HepG2 (cell line): Measurements from ENCODE around the gene NR2F6. TPM values are rescaled to one million over a fixed set of nuclear protein-coding genes. Genes with fewer than 3 reads are reported as not detected.

Experiments used
- BORCS8-MEF2B ChIP-seq: sonication (generic); formaldehyde crosslinking; IDR thresholded peaks from 2 replicates; pipeline ENCODE4 v1.8.0; 2022; ENCODE audit warnings: mild to moderate bottlenecking, missing genetic modification reagents
- CCDC6 ChIP-seq: sonication (generic); formaldehyde crosslinking; IDR thresholded peaks from 2 replicates; pipeline ENCODE4 v1.8.1; 2022; ENCODE audit warnings: mild to moderate bottlenecking, missing genetic modification reagents, moderate library complexity
- CTCF ChIP-seq: sonication (generic); formaldehyde crosslinking; IDR thresholded peaks from 2 replicates; pipeline ENCODE4 v1.5.0; 2020; ENCODE audit warnings: mild to moderate bottlenecking, missing genetic modification reagents, moderate library complexity
- EEA1 ChIP-seq: sonication (generic); formaldehyde crosslinking; IDR thresholded peaks from 2 replicates; pipeline ENCODE4 v1.5.1; 2020; ENCODE audit warnings: mild to moderate bottlenecking, missing genetic modification reagents, borderline replicate concordance
- HINFP ChIP-seq: sonication (generic); formaldehyde crosslinking; IDR thresholded peaks from 2 replicates; pipeline ENCODE4 v1.4.0; 2020; ENCODE audit warnings: low read depth, mild to moderate bottlenecking, missing genetic modification reagents
- HNF1B ChIP-seq: sonication (generic); formaldehyde crosslinking; IDR thresholded peaks from 2 replicates; pipeline ENCODE4 v1.5.1; 2020; ENCODE audit warnings: mild to moderate bottlenecking, moderate library complexity, missing genetic modification reagents
- KDM4B ChIP-seq: sonication (generic); formaldehyde crosslinking; IDR thresholded peaks from 2 replicates; pipeline ENCODE4 v1.4.0; 2020; ENCODE audit warnings: missing genetic modification reagents
- KMT2A ChIP-seq: sonication (generic); formaldehyde crosslinking; IDR thresholded peaks from 2 replicates; pipeline ENCODE4 v1.4.0; 2020; ENCODE audit warnings: missing genetic modification reagents
- NFKB2 ChIP-seq: sonication (generic); formaldehyde crosslinking; IDR thresholded peaks from 2 replicates; pipeline ENCODE4 v1.4.0; 2020; ENCODE audit warnings: missing genetic modification reagents, borderline replicate concordance
- SMAD1 ChIP-seq: sonication (generic); formaldehyde crosslinking; IDR thresholded peaks from 2 replicates; pipeline ENCODE4 v1.4.0; 2020; ENCODE audit warnings: missing genetic modification reagents, low read depth, mild to moderate bottlenecking, borderline replicate concordance
- XRCC5 ChIP-seq: fragments of 200-400 bp; formaldehyde crosslinking; optimal IDR thresholded peaks from 2 replicates; pipeline ENCODE3; 2017; ENCODE audit warnings: mild to moderate bottlenecking, low read length
- ZFP41 ChIP-seq: sonication (generic); formaldehyde crosslinking; IDR thresholded peaks from 2 replicates; pipeline ENCODE4 v1.4.0; 2020; ENCODE audit warnings: mild to moderate bottlenecking, missing genetic modification reagents, borderline replicate concordance
- ZHX1 ChIP-seq: sonication (generic); formaldehyde crosslinking; IDR thresholded peaks from 2 replicates; pipeline ENCODE4 v1.8.1; 2022; ENCODE audit warnings: low read depth, mild to moderate bottlenecking, missing genetic modification reagents
- ZNF251 ChIP-seq: sonication (generic); formaldehyde crosslinking; IDR thresholded peaks from 2 replicates; pipeline ENCODE4 v1.9.0; 2021; ENCODE audit warnings: mild to moderate bottlenecking, missing genetic modification reagents
- ZNF263 ChIP-seq: sonication (generic); formaldehyde crosslinking; IDR thresholded peaks from 2 replicates; pipeline ENCODE4 v1.4.0; 2020; ENCODE audit warnings: missing genetic modification reagents
- ZNF362 ChIP-seq: sonication (generic); formaldehyde crosslinking; IDR thresholded peaks from 2 replicates; pipeline ENCODE4 v1.4.0; 2020; ENCODE audit warnings: missing genetic modification reagents, mild to moderate bottlenecking, borderline replicate concordance
- ZNF562 ChIP-seq: sonication (generic); formaldehyde crosslinking; IDR thresholded peaks from 2 replicates; pipeline ENCODE4 v1.8.0; 2022; ENCODE audit warnings: missing genetic modification reagents, borderline replicate concordance
- ZNF605 ChIP-seq: sonication (generic); formaldehyde crosslinking; IDR thresholded peaks from 2 replicates; pipeline ENCODE4 v1.8.0; 2022; ENCODE audit warnings: mild to moderate bottlenecking, missing genetic modification reagents
- ZNF780A ChIP-seq: sonication (generic); formaldehyde crosslinking; IDR thresholded peaks from 2 replicates; pipeline ENCODE4 v1.8.0; 2022; ENCODE audit warnings: mild to moderate bottlenecking, missing genetic modification reagents, moderate library complexity
- ZSCAN30 ChIP-seq: sonication (generic); formaldehyde crosslinking; IDR thresholded peaks from 2 replicates; pipeline ENCODE4 v1.5.0; 2020; ENCODE audit warnings: mild to moderate bottlenecking, missing genetic modification reagents
- polyA plus RNA-seq, 8 experiments: library from polyadenylated mRNA; depleted of rRNA in 3 of 8; stranded (reverse) in 7 of 8; unstranded in 1 of 8; fragments of >200 nt; fragmentation: Illumina TruSeq in 4 of 8; extraction: Trizol in 4 of 8; gene quantifications; 2 replicates each; pipeline versions ENCODE4 v1.2.1 to v1.2.3, GENCODE V29; 2011 to 2016; ENCODE audit warnings: low read depth in 4 of 8, missing spikeins in 1 of 8, mixed read lengths in 1 of 8; ENCODE audit not compliant: insufficient read depth in 1 of 8
- total RNA-seq, 5 experiments: library from RNA; depleted of rRNA; stranded (reverse); fragments of >200 nt; fragmentation: Illumina TruSeq; extraction: Trizol; gene quantifications; 2 replicates each; pipeline ENCODE4 v1.2.3, GENCODE V29; 2016; ENCODE audit warnings: low read depth in 1 of 5

The NR2F6 gene
- total and polyA plus RNA-seq, 2 of the 13 experiments (the other 11 are each of a cell fraction or from before 2014, with no cell fraction given): 30.9 to 72.4 TPM

GRCh38 chr19:17282488-17283125 lies 36.9 kb upstream of the NR2F6 start (continued):
- TF ChIP-seq HNF1B (CRISPR knock-in tag) (peak; percentile 59; the same call in 1 of the 2 replicates), KDM4B (0 out of 2 replicates have a peak, but pooled peaks have one; percentile 29), ZNF362 (CRISPR knock-in tag) (peak; percentile 42; the same call in 1 of the 2 replicates), ZNF263 (CRISPR knock-in tag) (peak; percentile 57; the same call in 1 of the 2 replicates), CCDC6 (CRISPR knock-in tag) (peak; percentile 78), ZNF251 (CRISPR knock-in tag) (no peak), BORCS8-MEF2B (peak; percentile 48; the same call in 1 of the 2 replicates), HINFP (CRISPR knock-in tag) (peak; percentile 91; the same call in 1 of the 2 replicates), CTCF (CRISPR knock-in tag) (peak; percentile 99), KMT2A (CRISPR knock-in tag) (0 out of 2 replicates have a peak, but pooled peaks have one; percentile 50), ZHX1 (CRISPR knock-in tag) (no peak), EEA1 (0 out of 2 replicates have a peak, but pooled peaks have one; percentile 41), ZNF562 (no peak), ZFP41 (CRISPR knock-in tag) (0 out of 2 replicates have a peak, but pooled peaks have one; percentile 24), SMAD1 (peak; percentile 78; the same call in 1 of the 2 replicates), ZNF605 (peak; percentile 48), ZSCAN30 (CRISPR knock-in tag) (no peak), NFKB2 (CRISPR knock-in tag) (peak; percentile 33; the same call in 1 of the 2 replicates), ZNF780A (CRISPR knock-in tag) (no peak), XRCC5 (peak; percentile 40)
